Measurements from ENCODE around the gene FFAR4.

FFAR4 gene

DNA sequence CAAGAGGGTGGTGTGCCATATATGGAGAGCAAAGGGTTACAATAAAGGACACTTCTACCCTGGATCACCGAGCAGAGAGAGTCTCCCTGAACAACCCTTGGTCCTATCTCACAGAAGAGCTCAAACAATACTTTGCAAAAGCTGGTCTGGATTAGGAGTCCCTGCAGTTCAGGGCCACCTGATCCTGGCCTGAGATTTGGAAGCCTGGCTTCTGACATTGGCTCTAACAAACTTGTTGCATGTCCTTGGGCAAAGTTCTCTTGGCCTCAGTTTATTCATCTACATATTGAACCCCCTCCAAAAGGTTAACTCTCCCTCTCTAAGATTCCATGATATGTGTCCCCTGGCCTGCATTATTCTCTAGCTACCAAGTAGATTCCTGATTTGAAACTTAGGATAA is 32.9 kb downstream of the FFAR4 start:
- DNase-seq (ENCODE audit: low read depth in 1 of 2, low spot score in 1 of 2) = no peak

GRCh38 chr10:93599778-93600177 is 33.3 kb downstream of the FFAR4 start:
- no peak for DNase-seq (ENCODE audit: low read depth in 1 of 2, low spot score in 1 of 2)

DNA sequence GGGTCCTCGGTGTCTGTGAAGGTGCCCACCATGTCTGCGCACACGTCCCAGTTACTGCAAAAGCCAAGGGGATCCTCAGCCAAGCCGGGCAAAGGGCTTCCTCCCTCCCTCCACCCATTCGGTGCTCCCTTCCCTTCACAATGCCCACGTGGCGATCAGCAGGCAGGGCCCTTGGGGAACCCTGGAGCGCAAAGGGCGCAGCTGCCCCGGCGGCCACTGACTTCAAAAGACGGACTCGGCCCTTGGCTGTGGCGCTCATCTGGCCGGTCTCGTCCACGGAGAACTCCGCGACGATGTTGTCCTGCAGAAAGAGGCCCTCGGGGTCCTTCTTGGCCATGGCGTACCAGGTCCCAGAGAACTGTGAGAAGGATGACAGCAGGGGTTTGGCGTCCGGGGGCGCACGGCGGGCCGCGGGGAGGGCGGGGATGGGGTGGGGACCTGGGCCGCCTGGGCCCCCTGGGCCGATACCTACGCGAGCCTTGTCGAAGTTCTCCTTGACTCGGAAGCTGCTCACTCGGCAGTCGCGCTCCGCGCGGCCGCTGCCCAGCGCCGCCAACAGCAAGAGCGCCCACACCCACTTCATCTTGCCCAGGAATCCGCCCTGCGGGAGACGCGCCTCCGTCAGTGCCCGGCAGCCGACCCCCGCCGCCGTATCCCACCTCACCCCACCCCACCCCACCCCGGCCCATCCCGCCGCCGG is 34.1 kb downstream of the FFAR4 start:
- DNase-seq (ENCODE audit: low read depth in 1 of 2, low spot score in 1 of 2) = no peak

- no peak for DNase-seq (ENCODE audit: low read depth in 1 of 2, low spot score in 1 of 2)
Observed at GRCh38 chr10:93601146-93601773, 34.8 kb downstream of the FFAR4 start, which contains the start of gene RBP4. Gene RBP4 (minus strand): TSS chr10:93601235. CDS start chr10:93601028, 207 bp downstream.

- no peak for DNase-seq (ENCODE audit: low read depth in 1 of 2, low spot score in 1 of 2)
Observed at GRCh38 chr10:93601774-93602162, 35.3 kb downstream of the FFAR4 start.

- no peak for DNase-seq (ENCODE audit: low read depth in 1 of 2, low spot score in 1 of 2)
Observed at GRCh38 chr10:93603023-93603422, 36.6 kb downstream of the FFAR4 start.

DNA sequence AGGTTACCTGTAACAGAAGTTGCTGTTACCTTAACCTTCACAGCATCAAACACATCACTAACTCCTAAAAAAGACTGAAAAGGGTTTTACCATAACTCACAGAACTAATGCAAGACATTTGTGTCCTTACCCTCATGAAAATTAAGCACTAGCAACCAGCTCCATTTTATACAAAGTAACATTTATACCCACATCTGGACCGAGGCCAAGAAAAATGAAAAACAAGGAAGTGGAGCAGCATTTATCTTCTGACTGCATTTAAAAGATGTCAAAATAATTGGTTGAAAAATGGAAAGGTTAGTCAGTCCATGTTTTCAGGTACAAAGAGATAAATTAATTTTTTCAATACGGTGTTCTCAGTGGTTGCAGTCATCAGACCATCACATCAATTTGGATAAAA is 37.7 kb downstream of the FFAR4 start:
- DNase-seq (ENCODE audit: low read depth in 1 of 2, low spot score in 1 of 2) = no peak

GRCh38 chr10:93608421-93608820 is 42.0 kb downstream of the FFAR4 start:
- no peak for DNase-seq (ENCODE audit: low read depth in 1 of 2, low spot score in 1 of 2)

DNA sequence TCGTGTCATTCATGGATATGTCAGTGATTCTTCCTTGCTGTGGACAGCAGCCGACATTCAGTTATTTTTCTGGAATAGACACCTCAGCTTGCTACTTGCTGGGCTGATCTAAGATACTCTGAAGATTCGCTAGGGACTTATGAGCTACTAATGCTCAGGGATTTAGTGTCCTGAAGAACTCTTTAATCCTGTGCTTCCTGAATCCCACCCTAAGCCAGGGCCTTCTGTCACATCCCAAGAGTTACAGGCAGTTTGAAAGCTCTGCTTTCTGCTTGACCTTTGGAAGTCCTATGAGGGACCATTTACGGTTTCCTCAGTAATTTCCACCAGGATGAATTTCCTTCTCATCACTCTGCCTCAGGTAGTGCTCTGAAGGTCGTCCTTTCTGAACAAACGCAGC is 45.8 kb downstream of the FFAR4 start, which contains the start of gene PDE6C:
Gene PDE6C, plus strand, starts transcription at position 227 of the 400 bp plus-strand sequence. CDS start 189 bp downstream, outside the sequence.
- no peak for DNase-seq (ENCODE audit: low read depth in 1 of 2, low spot score in 1 of 2)

DNA sequence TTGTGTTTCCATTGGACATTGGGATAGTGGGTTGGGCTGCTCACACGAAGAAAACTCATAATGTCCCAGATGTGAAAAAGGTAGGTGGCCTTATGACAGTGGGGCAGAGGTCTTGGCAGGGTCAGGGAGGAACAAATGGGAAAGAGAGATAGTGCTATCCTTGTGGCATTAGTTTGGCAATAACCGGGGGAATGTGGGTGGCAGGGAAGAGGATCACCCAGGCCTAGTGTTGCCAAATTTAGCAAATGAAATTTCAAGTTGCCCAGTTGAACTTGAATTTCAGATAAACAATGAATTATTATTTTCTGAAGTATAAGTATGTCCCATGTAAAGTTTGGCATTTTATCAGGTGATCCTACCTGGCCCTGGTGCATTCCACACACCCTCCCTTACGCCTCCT is 46.7 kb downstream of the FFAR4 start:
- DNase-seq (ENCODE audit: low read depth in 1 of 2, low spot score in 1 of 2) = no peak

DNA sequence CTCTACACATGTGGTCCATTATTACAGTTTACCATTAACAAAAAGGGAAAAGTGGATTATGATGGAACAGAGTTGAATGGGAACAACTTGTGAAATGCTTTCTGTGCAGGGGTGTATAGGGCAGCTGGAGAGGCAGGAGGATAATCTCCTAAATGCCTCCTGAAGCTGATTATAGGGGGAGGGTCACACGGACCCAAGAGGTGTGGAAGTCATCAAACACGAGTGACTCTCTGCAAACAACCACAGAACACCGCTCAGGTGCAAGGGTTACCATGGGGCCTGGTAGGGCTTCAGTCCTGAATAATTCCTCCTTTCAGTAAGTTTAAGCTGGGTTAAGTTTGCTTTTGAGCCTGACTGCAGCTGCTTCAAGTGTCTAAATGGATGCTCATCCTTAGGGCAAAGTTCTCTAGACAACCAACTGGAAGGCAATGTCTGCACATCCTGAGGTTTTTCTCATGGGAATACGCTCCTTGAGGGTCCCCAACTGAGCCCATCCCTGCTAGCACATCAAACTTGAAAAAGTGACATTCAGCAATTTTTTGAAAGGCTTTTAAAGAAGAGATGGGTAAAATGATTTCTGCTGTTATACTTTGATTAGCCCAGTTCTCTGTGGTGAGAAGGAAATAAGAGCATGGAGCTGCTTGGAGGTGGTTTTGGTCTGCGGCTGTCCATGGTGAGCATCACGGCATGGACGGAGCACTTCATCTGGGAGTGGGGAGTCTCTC is 47.8 kb downstream of the FFAR4 start:
- DNase-seq (ENCODE audit: low read depth in 1 of 2, low spot score in 1 of 2) = no peak

DNA sequence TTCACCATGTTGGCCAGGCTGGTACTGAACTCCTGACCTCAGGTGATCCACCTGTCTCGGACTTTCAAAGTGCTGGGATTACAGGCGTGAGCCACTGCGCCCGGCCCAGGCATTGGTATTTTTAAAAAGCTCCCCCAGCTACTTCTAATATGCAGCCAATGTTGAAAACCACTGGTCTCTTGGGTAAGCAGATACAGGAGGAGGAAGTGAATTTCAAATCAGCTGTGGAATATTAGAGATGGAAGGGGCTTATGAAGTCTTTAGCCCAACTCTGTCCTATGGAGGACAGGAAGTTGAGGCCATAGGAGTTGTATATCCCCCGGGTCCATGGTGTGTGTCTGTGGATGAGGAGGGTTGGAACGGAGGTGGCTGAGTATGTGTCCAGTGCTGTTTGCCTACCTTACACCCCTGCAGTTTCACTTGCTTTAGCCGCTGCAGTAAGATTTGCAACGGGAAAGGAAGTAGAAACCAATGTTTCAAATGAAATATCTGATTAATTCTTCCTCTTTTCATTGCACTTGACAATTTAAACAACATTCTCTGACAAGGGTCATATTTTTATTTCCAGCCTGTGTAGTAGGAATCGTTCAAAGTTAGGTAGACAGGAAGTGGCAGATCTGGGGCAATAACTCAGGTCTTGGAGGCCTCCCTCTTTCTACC is 49.2 kb downstream of the FFAR4 start:
- DNase-seq (ENCODE audit: low read depth in 1 of 2, low spot score in 1 of 2) = no peak

DNA sequence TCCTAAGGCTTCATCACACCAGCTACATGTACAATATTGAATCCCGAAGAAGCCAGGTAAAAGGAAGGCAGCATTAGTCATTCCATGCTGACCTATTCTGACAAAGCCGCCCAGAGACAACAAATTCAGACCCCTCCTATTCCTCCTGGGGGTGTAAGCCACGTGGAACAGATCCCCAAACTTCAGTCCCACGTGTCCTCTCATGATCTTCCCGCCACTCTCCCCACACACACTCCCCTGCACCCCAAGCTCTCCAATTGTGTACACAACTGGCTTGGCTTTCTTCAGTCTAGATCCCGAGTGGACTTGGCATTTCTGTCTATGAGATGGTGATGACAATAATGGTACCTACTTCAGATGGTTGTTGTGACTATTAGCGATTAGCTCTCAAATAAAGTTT is 54.5 kb downstream of the FFAR4 start:
- DNase-seq (ENCODE audit: low read depth in 1 of 2, low spot score in 1 of 2) = no peak

DNA sequence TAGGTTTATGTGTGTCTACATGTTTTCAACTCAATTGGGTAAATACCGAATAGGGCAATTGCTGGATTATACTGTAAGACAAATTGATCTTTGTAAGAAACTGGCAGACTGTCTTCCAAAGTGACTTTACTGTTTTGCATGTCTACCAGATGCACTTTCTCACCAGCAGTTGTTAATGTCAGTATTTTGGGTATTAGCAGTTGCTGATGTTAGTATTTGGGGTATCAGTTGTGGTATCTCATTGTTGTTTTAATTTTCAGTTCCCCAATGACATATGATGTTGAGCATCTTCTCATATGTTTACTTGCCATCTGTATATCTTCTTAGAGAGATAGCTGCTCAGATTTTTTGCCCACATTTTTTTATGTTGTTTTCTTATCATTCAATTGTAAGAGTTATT is 56.5 kb downstream of the FFAR4 start:
- DNase-seq (ENCODE audit: low read depth in 1 of 2, low spot score in 1 of 2) = no peak

DNA sequence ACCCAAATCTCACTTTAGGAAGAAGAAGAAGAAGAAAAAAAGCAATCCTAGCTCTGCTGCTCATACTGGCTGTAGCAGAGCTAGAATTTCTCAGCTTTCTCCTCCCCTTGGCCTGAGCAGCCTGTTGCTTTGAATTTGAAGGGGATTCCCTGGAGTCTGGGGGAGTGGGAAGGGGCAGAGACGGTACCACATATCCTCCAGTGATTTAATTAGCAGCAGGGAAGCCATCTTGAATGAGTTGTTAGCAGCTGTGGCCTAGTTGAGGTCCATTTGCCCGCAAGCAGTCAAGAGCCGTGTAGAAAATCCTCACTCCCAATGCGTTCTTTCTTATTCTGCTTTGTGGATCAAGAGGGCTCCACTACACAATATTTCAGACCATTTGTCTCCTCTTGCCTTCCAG is 62.4 kb downstream of the FFAR4 start:
- no peak for DNase-seq (ENCODE audit: low read depth in 1 of 2, low spot score in 1 of 2)

DNA sequence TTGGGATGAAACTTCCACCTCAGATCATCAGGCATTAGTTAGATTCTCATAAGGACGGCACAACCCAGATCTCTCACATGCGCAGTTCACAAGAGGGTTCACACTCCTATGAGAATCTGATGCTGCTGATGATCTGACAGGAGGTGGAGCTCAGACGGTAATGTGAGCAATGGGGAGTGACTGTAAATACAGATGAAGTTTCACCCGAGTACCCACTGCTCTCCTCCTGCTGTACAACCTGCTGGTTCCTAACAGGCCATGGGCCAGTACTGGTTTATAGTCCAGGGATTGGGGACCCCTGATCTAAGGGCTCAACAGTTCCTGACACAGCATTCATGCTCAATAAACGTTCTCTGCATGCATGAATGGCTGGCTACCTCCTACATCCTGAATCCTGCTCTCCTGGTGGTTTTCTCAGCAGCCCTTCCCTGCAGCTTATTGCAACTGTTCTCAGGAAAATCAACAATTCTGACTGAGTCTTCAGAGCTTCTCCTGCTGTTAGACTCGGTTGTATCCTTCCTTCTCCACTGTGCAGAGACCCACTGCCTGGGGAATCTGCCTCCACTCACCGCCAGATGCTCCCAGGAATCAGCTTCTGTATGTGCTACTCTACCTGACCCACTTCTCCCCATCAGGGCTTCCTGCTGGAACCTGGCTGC is 63.3 kb downstream of the FFAR4 start:
- DNase-seq (ENCODE audit: low read depth in 1 of 2, low spot score in 1 of 2) = no peak

DNA sequence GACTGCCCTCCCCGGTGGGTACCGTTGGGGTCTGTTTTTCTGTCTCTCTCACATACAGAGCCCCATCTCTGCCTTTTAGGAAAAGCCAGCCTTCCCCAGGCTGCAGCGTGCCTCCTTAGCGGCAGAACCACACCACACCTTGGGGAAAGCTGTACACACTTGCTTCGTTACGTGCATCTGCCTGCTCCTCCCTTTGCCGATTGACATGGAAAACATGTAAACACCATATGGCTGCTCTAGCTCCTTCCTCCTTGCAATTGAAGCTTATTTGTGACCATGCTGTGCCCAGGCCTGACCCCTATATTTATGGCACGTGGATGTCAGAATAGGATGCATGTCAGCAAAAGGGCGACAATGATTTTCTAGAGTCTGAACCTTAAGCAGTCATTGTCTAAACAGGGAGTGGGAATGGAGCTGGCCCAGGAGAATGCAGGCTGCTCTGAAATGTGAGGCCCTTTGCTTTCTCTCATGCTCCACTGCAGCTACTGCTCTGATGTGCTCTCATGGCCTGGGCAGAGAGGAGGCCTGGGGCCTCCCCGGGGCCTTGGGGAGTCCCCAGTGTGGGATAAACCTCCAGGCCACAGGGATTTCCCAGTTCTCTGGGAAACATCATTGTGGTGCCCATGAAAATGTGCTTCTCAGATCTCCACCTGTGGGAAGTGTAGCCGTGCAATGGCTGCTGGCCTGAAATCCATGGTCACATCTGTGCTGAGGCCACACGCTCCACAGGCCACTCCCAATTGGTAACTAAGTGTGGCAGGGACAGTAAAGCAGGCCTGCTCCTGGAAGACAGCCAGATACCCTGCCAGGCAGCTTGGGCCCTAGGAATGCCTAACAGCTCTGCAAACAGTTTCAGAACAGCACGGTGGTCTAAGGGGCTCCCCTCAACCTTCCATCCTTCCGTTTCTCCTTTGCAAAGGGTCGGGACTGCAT is 64.4 kb downstream of the FFAR4 start:
- DNase-seq (ENCODE audit: low read depth in 1 of 2, low spot score in 1 of 2) = no peak
